Liver (tissue), 9 donors: Measurements from ENCODE around the gene TIGIT. TPM values are rescaled to one million over a fixed set of nuclear protein-coding genes. Genes with fewer than 3 reads are reported as not detected.

ENCODE experiments used
- DNase-seq: peaks from one replicate; pipeline ENCODE4 v3.0.0-alpha.2; 2017; ENCODE audit warnings: low spot score
- H3K27ac ChIP-seq, 2 donors: one replicate each; pipeline ENCODE4 v1.7.0; 2013; ENCODE audit warnings: inconsistent platforms in 2 of 2, low read length in 2 of 2, control low read depth in 1 of 2, low read depth in 1 of 2, mild to moderate bottlenecking in 1 of 2
- H3K27me3 ChIP-seq, 4 donors: one replicate each; pipeline versions ENCODE4 v1.6.1 to v1.7.0; 2013; ENCODE audit warnings: low read length in 3 of 4, inconsistent platforms in 1 of 4, mild to moderate bottlenecking in 1 of 4, moderate library complexity in 1 of 4; ENCODE audit not compliant: control insufficient read depth in 4 of 4, insufficient read depth in 4 of 4
- H3K36me3 ChIP-seq, 4 donors: one replicate each; pipeline versions ENCODE4 v1.6.1 to v1.7.0; 2013; ENCODE audit warnings: low read length in 3 of 4, mild to moderate bottlenecking in 3 of 4, low read depth in 1 of 4, moderate library complexity in 1 of 4; ENCODE audit not compliant: control insufficient read depth in 4 of 4, insufficient read depth in 3 of 4
- H3K4me1 ChIP-seq, 4 donors: one replicate each; pipeline versions ENCODE4 v1.6.1 to v1.7.0; 2013; ENCODE audit warnings: low read length in 3 of 4, mild to moderate bottlenecking in 3 of 4, moderate library complexity in 1 of 4; ENCODE audit not compliant: control insufficient read depth in 4 of 4, insufficient read depth in 4 of 4
- H3K4me3 ChIP-seq, 3 donors: one replicate each; pipeline versions ENCODE4 v1.6.1 to v1.7.0; 2013; ENCODE audit warnings: low read length in 3 of 3, control low read depth in 1 of 3, low read depth in 1 of 3, mild to moderate bottlenecking in 1 of 3
- H3K9ac ChIP-seq, 2 donors: one replicate each; pipeline ENCODE4 v1.7.0; 2013; ENCODE audit warnings: low read length in 2 of 2, mild to moderate bottlenecking in 2 of 2, moderate library complexity in 2 of 2, control low read depth in 1 of 2, low read depth in 1 of 2
- H3K9me3 ChIP-seq, 4 donors: one replicate each; pipeline versions ENCODE4 v1.6.1 to v1.7.0; 2013; ENCODE audit warnings: low read length in 3 of 4; ENCODE audit not compliant: control insufficient read depth in 4 of 4
- CTCF ChIP-seq: fragments of 150-350 bp; IDR thresholded peaks from 2 replicates; pipeline ENCODE4 v1.5.1; 2017; ENCODE audit warnings: improper control_type of control experiment, low read depth, low read length; ENCODE audit not compliant: missing input control
- EGR1 ChIP-seq, 2 donors: IDR thresholded peaks; 2 replicates each; pipeline ENCODE4 v1.6.1; 2016 to 2018; ENCODE audit warnings: antibody characterized with exemption in 2 of 2, low read depth in 2 of 2
- FOXA1 ChIP-seq: IDR thresholded peaks from 2 replicates; pipeline ENCODE4 v1.6.1; 2016; ENCODE audit warnings: antibody characterized with exemption
- FOXA2 ChIP-seq: IDR thresholded peaks from 2 replicates; pipeline ENCODE4 v1.6.1; 2016; ENCODE audit warnings: antibody characterized with exemption
- GABPA ChIP-seq, 2 donors: IDR thresholded peaks in 1 of 2; conservative IDR thresholded peaks in 1 of 2; 2 replicates each; pipeline ENCODE4 v1.6.1; 2016; ENCODE audit warnings: antibody characterized with exemption in 2 of 2, mild to moderate bottlenecking in 1 of 2, moderate library complexity in 1 of 2
- HNF4G ChIP-seq: IDR thresholded peaks from 2 replicates; pipeline ENCODE4 v1.6.1; 2016; ENCODE audit warnings: antibody characterized with exemption
- JUND ChIP-seq, 2 donors: IDR thresholded peaks; 2 replicates each; pipeline ENCODE4 v1.6.1; 2016; ENCODE audit warnings: antibody characterized with exemption in 2 of 2
- NR2F2 ChIP-seq: IDR thresholded peaks from 2 replicates; pipeline ENCODE4 v1.6.1; 2016; ENCODE audit warnings: antibody characterized with exemption
- RAD21 ChIP-seq, 2 donors: IDR thresholded peaks; 2 replicates each; pipeline ENCODE4 v1.6.1; 2016; ENCODE audit warnings: antibody characterized with exemption in 2 of 2, mild to moderate bottlenecking in 2 of 2
- REST ChIP-seq: IDR thresholded peaks from 2 replicates; pipeline ENCODE4 v1.6.1; 2016; ENCODE audit warnings: antibody characterized with exemption, mild to moderate bottlenecking
- RXRA ChIP-seq, 2 donors: IDR thresholded peaks; 2 replicates each; pipeline ENCODE4 v1.6.1; 2017 to 2018; ENCODE audit warnings: antibody characterized with exemption in 2 of 2, mild to moderate bottlenecking in 1 of 2
- SP1 ChIP-seq: IDR thresholded peaks from 2 replicates; pipeline ENCODE4 v1.6.1; 2018; ENCODE audit warnings: antibody characterized with exemption, mild to moderate bottlenecking
- TAF1 ChIP-seq: conservative IDR thresholded peaks from 2 replicates; pipeline ENCODE4 v1.6.1; 2016; ENCODE audit warnings: antibody characterized with exemption, mild to moderate bottlenecking
- YY1 ChIP-seq: IDR thresholded peaks from 2 replicates; pipeline ENCODE4 v1.6.1; 2016; ENCODE audit warnings: antibody characterized with exemption, mild to moderate bottlenecking
- ZBTB33 ChIP-seq: IDR thresholded peaks from 2 replicates; pipeline ENCODE4 v1.6.1; 2016; ENCODE audit warnings: antibody characterized with exemption
- WGBS: extraction: QIAGEN DNeasy Blood & Tissue Kit; methylation state at CpG from one replicate; pipeline ENCODE4 v1.1.7; 2013; 5-methylcytosine and 5-hydroxymethylcytosine counted together
- polyA plus RNA-seq, 2 donors: library from polyadenylated mRNA; stranded (reverse) in 1 of 2; unstranded in 1 of 2; fragments of 200-250 nt in 1 of 2; fragments of >200 nt in 1 of 2; fragmentation: Nextera tagmentation in 1 of 2; extraction: Ambion mirVana in 1 of 2; gene quantifications; one replicate each; pipeline versions ENCODE4 v1.2.1 to v1.2.3, GENCODE V29; 2013 to 2015
- total RNA-seq, 2 donors: library from RNA; depleted of rRNA; stranded (reverse); fragments of >200 nt; gene quantifications; one replicate each; pipeline ENCODE4 v1.2.3, GENCODE V29; 2014
- TF ChIP-seq, protein P1 (sequence below): IDR thresholded peaks from 2 replicates; pipeline ENCODE4 v1.6.1; 2016; ENCODE audit warnings: antibody characterized with exemption
- TF ChIP-seq, protein P2 (sequence below): IDR thresholded peaks from 2 replicates; pipeline ENCODE4 v1.6.1; 2016; ENCODE audit warnings: antibody characterized with exemption
- donor health status: healthy.
- donor health status: healthy.
- donor health status: healthy.
- donor health status: healthy.
- donor health status: healthy.

Gene TIGIT
- total RNA-seq, result under 1 TPM; 0.51 to 0.92 TPM
- polyA plus RNA-seq, result under 1 TPM; 0.06 to 0.24 TPM

DNA sequence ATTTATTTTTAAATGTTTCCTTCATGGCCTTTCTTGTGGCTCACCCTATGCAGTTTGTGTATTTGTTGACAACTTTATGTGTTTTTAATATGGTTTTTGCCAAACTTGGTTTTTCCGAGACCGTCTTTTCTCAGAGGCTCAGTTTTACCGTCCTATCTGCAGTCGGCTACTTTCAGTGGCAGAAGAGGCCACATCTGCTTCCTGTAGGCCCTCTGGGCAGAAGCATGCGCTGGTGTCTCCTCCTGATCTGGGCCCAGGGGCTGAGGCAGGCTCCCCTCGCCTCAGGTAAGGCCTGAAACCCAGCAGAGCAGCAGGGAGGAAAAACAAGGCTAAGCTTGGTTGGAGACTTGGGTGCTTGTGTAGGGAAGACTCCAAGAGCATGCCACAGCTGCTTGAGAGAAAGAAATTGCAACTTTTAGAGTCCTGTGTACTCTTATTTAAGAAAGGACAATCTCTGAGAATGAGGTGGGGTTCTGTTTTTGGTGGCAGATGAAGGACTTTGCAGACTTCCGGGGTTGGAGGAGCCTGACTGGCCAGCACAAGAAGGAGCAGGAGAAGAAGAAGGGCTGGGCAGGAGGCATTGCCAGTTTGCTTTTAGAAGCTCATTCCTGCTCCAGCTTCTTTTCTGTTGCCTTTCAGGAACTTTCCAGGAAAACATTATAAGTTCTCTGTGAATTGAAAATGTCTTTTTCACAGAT, at the start of gene TIGIT:
Gene TIGIT (plus strand): TSS at position 191 of the 698 bp plus-strand sequence. CDS start 34 bp downstream, at position 225.
- TF ChIP-seq CTCF (no peak), EGR1 (IDR thresholded peaks at IDR 0.05; ENCODE audit: low read depth in 2 of 2) (no peak), SP1 (no peak), REST (no peak), RAD21 (IDR thresholded peaks at IDR 0.05) (no peak), GABPA (IDR thresholded peaks at IDR 0.05 in 1 of 2, conservative IDR thresholded peaks at IDR 0.05 in 1 of 2) (no peak), FOXA1 (no peak), TAF1 (no peak), RXRA (IDR thresholded peaks at IDR 0.05) (no peak), JUND (IDR thresholded peaks at IDR 0.05) (no peak), FOXA2 (no peak), HNF4G (no peak), NR2F2 (no peak), ZBTB33 (no peak), YY1 (no peak)
- TF ChIP-seq, protein P1, sequence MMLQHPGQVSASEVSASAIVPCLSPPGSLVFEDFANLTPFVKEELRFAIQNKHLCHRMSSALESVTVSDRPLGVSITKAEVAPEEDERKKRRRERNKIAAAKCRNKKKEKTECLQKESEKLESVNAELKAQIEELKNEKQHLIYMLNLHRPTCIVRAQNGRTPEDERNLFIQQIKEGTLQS, result no peak
- TF ChIP-seq, protein P2, sequence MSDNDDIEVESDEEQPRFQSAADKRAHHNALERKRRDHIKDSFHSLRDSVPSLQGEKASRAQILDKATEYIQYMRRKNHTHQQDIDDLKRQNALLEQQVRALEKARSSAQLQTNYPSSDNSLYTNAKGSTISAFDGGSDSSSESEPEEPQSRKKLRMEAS, result no peak
- Histone ChIP-seq H3K9ac (peak within 1 kb of the TSS in 1 of 2 donors; percentile 22), H3K9me3 (no peaks in the 10 kb centered on the region), H3K27ac (no peak within 1 kb of the TSS), H3K36me3 (no peaks in the 10 kb centered on the region), H3K27me3 (no peaks in the 10 kb centered on the region), H3K4me1 (no peaks in the 10 kb centered on the region), H3K4me3 (no peak within 1 kb of the TSS)
- DNase-seq, result no peak
- WGBS, result 90% methylated on average over 7 of the region's 7 CpGs
